ENCODE data around the gene TMEM233.
A peak's percentile ranks its signal among the peaks of the same experiment; 100 is the strongest.

The TMEM233 gene

GRCh38 chr12:119593578-119594398 is at the start of gene TMEM233:
TMEM233 (plus strand) TSS chr12:119593774; CDS start chr12:119593849, 75 bp downstream.
- DNase-seq (ENCODE audit: low spot score), result no peak
- TF ChIP-seq CTCF (IDR thresholded peaks at IDR 0.05; ENCODE audit: extremely low read depth, missing control alignments), result no peak

- DNase-seq (ENCODE audit: low spot score), result peak; percentile 68
These were observed 48.6 kb upstream of the TMEM233 start for GRCh38 chr12:119544765-119545625.

GRCh38 chr12:119546340-119546739 is 47.2 kb upstream of the TMEM233 start:
- DNase-seq (ENCODE audit: low spot score), result no peak
- no peak for TF ChIP-seq CTCF (IDR thresholded peaks at IDR 0.05; ENCODE audit: extremely low read depth, missing control alignments)

More at GRCh38 chr12:119544765-119545625, 48.6 kb upstream of the TMEM233 start:
- TF ChIP-seq CTCF (IDR thresholded peaks at IDR 0.05; ENCODE audit: extremely low read depth, missing control alignments), result peak; percentile 76

- DNase-seq (ENCODE audit: low spot score), result no peak
- no peak for TF ChIP-seq CTCF (IDR thresholded peaks at IDR 0.05; ENCODE audit: extremely low read depth, missing control alignments)
These were observed 46.6 kb upstream of the TMEM233 start for GRCh38 chr12:119547001-119547400.

- no peak for TF ChIP-seq CTCF (IDR thresholded peaks at IDR 0.05; ENCODE audit: extremely low read depth, missing control alignments)
- no peak for DNase-seq (ENCODE audit: low spot score)
These were observed 36.7 kb upstream of the TMEM233 start for GRCh38 chr12:119556854-119557253.

GRCh38 chr12:119565404-119565803 is 28.2 kb upstream of the TMEM233 start:
- no peak for DNase-seq (ENCODE audit: low spot score)
- no peak for TF ChIP-seq CTCF (IDR thresholded peaks at IDR 0.05; ENCODE audit: extremely low read depth, missing control alignments)

- DNase-seq (ENCODE audit: low spot score), result no peak
- TF ChIP-seq CTCF (IDR thresholded peaks at IDR 0.05; ENCODE audit: extremely low read depth, missing control alignments), result no peak
These were observed 22.8 kb upstream of the TMEM233 start for GRCh38 chr12:119570771-119571170.

Data from GM20000 (cell line).